Measurements from ENCODE around the gene CADPS.

DNA sequence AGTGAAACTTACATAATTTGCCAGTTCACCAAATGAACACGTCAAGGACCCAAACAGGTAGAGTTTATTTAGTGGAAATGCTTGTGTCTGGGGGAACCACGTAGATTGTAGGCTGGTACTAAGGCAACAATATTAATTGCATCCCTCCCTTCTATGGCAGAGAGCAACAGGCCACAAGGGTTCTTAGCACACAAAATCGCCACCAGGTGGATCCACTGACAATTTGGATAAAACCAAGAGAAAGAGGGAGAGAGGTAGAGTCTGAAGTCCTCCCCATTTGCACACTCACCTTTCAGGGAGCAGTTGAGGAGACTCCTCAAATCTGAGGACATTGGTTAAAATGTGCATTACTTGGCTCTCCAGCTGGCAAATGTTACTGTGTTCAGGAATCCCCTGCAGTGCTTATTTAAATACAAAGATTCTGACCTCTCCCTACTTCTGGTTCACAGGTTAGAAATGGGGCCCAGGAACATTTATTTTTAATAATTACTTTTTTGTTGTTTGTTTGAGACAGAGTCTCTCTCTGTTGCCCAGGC, 320.9 kb downstream of the CADPS start:
- TF ChIP-seq, protein P1, sequence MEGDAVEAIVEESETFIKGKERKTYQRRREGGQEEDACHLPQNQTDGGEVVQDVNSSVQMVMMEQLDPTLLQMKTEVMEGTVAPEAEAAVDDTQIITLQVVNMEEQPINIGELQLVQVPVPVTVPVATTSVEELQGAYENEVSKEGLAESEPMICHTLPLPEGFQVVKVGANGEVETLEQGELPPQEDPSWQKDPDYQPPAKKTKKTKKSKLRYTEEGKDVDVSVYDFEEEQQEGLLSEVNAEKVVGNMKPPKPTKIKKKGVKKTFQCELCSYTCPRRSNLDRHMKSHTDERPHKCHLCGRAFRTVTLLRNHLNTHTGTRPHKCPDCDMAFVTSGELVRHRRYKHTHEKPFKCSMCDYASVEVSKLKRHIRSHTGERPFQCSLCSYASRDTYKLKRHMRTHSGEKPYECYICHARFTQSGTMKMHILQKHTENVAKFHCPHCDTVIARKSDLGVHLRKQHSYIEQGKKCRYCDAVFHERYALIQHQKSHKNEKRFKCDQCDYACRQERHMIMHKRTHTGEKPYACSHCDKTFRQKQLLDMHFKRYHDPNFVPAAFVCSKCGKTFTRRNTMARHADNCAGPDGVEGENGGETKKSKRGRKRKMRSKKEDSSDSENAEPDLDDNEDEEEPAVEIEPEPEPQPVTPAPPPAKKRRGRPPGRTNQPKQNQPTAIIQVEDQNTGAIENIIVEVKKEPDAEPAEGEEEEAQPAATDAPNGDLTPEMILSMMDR (IDR thresholded peaks at IDR 0.05; ENCODE audit: low read length): peak; percentile 39
- TF ChIP-seq EZH2 (IDR thresholded peaks at IDR 0.05; ENCODE audit: borderline replicate concordance, low read length): no peak

Data from OCI-LY1 (cell line).